COLO829 (cell line): ENCODE data around the gene LYPD1.
"Not testable (repeated sequence)": the region's sequence is repeated elsewhere in the genome, so short reads cannot be mapped to it uniquely, and the experiment has no call there.

Experiments used
- DNase-seq: peaks from one replicate; pipeline ENCODE4 v3.0.0; 2012; ENCODE audit warnings: low spot score

The LYPD1 gene, protein sequence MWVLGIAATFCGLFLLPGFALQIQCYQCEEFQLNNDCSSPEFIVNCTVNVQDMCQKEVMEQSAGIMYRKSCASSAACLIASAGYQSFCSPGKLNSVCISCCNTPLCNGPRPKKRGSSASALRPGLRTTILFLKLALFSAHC

DNA sequence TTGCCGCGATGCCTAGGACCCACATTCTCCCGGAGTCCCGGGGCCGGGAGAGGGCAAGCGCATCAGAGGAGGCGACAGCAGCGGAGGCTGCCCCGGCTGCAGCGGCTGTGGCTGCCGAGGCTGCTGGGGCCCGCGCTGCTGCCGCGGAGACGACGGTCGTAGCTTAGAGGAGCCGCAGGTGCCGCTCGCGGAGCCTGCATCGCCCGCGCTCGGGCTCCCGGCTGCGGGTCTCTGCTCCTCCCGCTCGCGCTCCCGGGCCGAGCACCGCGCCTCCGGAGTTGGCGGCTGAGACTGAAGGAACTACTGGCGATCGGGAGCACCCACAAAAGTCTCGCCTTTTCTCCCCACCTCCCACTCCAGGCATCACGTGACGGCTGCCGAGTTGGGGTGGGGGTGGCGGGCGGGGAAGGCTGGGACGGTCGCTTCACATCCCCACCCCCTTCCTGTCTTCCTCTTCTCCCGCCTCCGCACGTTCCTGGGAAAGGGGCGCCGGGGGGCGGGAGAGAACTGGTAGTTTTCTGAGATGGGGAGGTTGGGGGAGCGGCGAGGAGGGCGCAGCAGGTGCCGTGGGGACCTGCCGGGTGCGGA is at the start of gene LYPD1:
Gene LYPD1, minus strand, starts transcription at position 298 of the 588 bp plus-strand sequence. Its CDS starts 273 bp downstream, at position 25.
- no peak for DNase-seq

DNA sequence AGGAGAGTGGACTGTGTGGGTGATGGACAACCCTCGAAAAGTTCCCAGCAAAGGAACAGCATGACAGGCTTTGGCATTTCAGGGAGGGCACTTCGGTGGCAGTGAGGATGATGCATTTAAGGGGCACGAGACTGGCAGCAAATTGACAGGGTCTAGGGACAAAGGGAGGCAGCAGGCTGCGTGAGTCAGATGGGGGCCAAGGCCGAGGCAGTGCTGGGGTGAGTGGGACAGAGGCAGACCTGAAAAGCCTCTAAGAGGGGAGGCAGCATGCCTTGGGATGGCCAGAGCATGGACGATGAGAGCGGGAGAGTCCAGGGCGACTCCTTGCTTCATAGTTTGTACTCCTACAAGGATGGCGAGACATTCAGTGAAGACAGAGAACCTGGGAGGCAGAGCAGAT is 49.5 kb upstream of the LYPD1 start:
- no peak for DNase-seq

DNA sequence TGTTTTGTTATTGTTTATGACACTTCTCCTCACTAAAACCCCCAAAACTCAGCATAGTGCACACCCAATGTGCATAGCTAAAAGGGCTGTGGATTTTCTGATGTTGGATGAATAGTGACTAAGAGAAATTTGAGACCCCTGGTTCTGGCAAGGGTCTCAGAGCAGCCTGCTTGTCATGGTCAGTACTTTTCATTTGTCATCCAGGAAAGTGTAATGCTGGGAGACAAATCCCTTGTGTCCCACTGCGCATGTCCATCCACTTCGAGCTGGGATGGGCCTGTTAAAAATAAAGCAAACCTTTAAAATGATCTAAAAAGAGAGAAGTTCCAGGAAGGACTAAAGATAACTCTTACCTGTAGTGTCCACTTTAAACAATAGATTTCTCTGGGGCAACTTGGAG is 46.9 kb upstream of the LYPD1 start:
- no peak for DNase-seq

DNA sequence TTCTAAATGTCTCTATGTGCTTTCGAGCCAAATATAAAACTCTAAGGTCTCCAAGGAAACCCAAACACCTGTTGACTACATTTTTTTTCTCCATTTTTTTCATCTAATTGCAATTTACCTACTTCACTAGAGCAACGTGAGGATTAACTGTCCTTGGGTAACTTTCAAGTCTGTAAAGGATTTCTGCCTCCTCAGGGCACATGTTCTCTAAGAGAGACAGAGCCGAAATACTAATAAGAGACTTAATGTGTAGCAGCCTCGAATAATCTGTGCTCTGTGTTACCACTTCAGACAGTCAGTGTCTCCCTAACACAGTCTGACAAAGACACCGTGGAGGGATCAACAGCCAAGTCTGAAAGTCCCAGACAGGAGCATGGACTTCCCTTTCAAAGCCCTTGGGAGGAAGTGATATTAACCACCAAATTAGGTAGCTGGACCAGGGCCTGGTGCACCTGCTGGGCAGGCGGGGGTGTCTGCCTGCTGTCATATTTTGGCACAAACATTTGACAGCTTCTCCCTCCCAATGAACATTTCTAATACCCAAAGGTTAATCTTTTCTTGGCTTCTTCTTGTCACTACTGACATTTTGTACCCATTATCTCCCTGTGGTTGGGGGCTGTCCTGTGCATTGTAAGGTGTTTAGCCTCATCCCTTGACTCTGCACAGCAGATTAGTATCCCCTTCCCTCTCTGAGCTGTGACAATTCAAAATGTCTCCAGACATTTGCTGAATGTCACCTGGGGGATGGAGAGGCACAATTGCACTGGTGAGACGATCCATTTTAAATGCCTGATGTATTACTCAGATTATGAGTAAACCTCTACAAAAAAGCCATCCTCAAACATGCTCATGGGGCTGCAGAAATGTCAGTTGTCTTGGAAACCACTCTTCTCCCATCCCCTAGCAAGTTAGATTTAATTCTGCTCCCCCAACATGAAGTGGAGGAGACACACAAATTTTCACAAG is 45.7 kb upstream of the LYPD1 start:
- no peak for DNase-seq

DNA sequence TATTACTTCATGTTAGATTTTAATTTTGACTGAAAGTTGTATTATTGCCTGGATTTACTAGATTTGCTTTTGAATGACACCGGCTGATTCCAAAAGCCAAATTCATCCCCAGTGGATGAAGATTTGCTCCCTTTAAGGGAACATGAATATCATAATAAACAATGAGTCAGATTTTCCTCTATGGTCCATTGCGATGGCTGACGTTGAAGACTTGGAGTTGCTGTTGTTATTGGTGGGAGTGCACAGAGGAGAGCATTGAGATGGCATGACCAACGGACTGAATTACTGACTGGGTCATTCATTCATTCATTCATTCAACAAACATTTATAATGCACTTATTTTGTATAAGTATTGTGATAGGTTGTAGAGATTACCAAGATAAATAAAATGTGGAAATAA is 33.4 kb upstream of the LYPD1 start:
- DNase-seq = no peak

DNA sequence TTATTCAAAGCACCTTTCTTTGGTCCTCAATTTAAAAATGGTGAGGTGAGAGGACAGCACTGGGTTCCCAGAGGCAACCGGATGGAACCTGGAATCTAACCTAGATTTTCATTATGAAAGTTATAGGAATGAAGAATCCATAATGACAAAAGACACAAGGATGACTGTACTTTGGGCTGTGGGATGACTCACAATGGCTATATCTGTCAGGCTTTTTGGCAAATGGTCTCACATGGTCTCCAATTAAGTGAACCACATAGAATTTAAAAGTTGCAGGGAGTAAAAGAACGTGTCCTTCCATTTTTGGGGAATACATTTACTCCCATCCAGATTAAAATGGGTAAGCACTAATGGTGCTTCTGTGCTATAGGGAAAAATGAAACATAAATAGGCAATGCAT is 31.8 kb upstream of the LYPD1 start:
- DNase-seq = peak; percentile 18

DNA sequence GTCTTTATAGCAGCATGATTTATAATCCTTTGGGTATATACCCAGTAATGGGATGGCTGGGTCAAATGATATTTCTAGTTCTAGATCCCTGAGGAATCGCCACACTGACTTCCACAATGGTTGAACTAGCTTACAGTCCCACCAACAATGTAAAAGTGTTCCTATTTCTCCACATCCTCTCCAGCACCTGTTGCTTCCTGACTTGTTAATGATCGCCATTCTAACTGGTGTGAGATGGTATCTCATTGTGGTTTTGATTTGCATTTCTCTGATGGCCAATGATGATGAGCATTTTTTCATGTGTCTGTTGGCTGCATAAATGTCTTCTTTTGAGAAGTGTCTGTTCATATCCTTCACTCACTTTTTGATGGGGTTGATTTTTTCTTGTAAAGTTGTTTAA is 29.8 kb upstream of the LYPD1 start:
- not testable (repeated sequence) for DNase-seq

DNA sequence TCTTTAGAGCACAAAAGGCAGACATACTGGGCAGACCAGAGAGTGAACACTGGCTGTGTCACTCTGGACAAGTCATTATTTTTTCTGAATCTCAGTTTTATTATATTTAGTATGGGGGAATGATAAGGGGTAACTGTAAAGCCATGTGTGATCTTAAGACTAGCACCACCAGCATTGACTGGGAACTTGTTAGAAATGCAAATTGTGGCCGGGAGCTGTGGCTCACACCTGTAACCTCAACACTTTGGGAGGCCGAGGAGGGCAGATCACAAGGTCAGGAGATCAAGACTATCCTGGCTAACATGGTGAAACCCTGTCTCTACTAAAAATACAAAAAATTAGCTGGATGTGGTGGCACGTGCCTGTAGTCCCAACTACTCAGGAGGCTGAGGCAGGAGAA is 28.3 kb upstream of the LYPD1 start:
- DNase-seq = not testable (repeated sequence)

DNA sequence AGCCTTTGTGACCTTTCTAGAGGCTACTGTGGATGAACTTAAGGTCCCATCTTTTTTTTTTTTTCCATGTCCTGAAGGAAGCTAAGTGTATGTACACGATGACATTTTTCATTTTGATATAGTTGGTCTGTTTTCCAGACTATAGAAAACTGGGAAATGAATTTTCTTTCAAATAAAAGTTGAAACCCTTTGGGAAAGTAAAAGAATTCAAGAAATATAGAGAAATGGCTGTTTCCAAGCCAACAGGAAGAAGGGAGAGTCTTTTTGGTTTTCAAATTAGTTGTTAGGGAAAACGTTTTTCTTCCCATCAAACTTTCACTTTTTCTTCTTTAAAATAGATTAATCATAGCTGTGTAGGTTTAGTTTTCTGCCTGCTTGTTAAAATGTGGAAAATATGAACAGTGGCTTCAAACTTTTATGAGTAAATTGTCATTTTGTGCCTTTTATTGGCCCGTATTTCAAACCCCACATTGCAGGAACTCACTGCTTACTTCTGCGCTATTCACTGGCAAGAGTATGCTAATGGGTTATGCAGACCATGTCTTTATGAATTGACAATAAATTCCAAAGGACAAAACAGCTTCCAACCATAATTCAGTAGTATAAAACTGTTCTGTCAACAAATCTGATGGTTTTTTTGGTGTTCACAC is 27.7 kb upstream of the LYPD1 start:
- no peak for DNase-seq

DNA sequence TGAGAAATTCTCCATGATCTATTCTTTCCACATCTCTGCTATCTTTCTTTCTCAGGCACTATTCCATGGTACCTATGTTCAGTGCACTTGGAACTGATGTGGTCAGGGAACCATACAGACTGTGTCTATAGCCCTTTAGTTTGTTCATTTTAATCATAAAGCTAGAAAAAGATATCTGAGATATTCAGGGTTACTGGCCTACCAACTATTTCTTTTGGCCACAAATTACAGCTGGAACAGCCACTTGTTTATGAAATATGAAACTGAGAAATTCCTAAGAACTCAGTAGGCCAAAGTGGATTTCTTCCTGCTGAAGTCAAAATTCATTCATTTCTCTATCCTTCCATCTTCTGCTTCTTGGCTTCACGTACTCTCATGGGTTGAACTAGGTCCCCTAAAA is 22.8 kb upstream of the LYPD1 start:
- no peak for DNase-seq

DNA sequence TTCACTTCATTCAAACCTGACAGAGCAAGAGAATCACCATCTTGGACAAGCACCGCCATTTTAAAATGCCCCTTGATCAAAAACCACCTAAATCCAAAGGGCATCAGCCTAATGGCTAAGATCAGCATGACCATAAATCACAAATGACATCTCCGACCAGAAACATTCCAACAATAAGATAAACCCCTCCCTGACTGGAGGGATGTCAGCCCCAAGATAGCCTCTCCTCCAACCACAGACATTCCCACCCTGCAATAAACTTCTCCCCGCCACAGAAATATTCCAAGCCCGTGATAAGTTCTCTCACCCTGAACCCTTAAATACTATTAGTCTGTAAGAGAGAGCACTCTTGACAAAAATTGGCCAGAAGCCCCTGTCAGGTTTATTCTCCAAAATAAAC is 21.6 kb upstream of the LYPD1 start:
- no peak for DNase-seq

DNA sequence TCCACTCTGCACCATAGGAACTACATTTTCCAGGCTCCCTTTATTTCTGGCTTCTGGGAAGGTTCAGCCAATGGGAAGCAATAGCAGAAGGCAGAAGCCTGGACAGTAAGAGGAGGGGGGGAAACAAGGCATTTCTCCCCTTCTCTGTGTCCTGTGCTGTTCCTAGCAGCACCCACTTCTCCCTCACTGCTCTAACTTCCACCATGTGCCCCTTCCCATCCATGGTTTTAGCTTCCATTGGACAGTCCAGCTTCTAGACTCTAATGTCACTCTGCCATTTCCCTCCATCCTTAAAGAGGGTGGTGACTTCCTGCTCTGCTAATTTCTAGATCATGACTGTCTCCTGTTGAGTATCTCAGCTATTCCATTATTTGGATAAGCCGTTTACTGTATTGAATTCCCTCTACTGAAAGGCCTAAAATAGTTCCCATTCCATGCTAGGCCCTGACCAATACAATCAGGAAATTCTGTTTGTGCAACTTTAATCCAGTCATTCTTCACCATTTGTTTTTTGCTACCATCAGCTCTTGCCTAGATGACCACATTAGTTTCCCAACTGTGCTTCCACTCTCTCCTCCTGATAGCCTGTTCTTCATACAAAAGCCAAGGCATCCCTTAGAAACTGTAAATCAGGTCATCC is 20.8 kb upstream of the LYPD1 start:
- DNase-seq = no peak

DNA sequence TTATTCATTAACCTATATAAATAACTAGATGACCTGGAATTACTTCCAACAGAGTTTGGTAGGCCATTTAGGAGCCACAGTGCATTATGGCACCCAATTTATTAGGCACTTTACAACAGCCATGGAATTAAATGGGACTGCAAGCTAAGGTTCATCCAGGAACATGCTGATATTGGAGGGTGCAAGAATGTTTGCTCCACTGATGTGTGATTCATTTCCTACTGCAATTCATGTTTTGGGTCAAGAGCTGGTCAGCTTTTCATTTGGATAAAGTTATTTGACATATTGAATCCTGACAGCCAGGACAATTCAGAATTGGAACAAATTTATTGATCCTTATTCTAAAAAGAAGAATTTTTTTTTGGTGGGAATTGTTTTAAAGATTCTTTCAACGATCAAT is 11.8 kb upstream of the LYPD1 start:
- no peak for DNase-seq

DNA sequence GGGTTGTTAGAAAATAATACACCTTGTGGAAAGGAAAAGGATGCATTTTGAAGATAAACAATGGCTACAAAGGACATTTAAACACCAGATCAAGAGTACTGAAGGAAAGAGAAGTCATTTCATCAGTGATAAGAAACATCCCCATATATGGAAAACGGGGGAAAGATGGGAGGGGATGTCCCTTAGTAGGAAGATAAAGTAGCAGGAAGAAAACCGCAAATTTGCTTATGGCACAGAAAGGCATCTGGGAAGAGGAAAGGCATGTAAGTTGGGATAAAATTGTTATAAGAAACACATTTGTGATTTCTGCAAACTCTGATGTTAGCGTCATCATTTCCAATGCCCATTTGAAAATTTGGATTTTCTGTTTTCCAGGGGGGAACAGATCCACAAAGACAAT is 10.5 kb upstream of the LYPD1 start:
- no peak for DNase-seq

DNA sequence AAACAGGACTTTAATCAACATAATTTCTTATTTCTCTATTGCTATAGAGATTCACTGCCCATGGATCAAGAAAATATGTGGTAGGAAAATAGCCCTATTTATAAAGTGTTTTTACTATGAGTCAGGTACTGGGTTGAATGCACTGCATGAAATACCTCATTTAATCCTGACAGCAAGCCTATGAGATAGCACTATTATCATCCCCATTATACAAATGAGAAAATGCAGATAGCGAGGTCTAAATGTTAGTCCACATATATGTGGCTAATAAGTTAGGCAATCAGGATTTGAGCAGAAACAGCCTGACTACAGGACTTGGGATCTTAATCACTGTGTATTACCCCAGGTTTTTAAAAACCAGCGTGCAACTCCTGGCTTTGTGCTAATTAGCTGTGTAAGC is 8.5 kb upstream of the LYPD1 start:
- no peak for DNase-seq

DNA sequence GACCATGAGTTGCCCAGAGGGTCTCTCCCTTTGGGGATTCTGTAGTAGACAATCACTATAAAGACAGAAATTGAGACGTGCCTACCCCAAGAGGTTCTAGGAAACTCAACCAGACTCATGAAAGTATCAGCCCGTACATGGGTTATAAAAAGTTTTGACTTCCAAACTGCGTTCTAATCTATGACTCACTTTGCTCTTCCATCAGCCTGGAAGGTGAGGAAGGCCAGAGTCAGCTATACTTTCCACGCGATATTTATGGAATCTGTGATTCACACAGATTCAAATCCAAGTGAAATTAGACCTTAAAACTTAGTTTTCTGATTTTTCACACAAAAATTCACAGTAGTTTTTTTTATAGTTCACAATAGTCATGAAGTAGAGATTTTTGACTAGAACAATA is 7.7 kb upstream of the LYPD1 start:
- DNase-seq = no peak

DNA sequence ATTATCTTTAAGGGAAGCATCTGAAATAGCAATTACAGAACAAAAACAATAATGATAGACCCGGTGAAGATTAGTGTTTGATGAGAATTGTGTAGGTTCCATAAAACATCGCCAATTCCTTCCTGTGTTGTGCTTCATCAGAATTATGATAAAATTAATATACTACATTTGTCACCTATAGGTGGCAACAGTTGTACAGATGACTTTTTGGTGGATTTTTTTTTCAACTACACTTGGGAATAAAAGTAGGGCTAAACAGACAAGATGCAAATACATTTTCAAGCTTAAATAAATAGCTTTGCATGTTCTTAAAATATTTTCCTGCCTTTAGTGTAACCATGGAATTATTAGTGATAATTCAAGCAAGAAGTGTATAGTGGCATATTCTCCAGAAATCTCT is 7.0 kb upstream of the LYPD1 start:
- no peak for DNase-seq

DNA sequence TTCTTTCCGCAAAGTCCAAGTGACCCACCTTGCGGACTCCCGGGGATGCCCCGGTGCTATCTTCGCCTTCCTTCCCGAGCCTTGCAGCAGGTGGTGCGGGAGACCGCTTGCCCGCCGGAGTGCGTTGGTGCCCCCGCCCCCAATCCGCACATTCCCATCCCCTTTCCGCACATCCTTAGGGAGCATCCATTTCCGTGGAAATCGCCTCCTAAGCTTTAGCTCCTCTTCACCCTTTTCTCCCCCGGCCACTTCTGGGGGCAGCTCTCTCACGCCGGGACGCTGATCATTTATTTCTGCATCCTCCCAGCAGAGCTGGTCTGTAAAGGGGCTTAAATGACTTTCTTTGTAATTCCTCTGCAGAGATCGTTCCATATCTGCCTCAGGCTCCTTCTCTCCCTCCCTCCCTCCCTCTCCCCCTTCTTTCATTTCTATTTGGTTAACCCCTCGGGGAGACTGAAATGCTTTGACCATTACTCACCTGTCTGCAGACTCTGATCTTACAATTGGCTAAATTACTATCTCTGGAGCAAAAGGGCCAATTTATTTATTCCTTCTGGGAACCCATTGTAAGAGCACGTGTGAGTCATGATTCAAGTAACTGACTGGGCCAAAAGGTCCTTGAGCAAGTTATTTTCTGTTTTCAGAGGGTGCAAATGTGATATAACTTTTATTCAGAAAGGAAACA is 1.3 kb upstream of the LYPD1 start:
- DNase-seq = peak; percentile 76

DNA sequence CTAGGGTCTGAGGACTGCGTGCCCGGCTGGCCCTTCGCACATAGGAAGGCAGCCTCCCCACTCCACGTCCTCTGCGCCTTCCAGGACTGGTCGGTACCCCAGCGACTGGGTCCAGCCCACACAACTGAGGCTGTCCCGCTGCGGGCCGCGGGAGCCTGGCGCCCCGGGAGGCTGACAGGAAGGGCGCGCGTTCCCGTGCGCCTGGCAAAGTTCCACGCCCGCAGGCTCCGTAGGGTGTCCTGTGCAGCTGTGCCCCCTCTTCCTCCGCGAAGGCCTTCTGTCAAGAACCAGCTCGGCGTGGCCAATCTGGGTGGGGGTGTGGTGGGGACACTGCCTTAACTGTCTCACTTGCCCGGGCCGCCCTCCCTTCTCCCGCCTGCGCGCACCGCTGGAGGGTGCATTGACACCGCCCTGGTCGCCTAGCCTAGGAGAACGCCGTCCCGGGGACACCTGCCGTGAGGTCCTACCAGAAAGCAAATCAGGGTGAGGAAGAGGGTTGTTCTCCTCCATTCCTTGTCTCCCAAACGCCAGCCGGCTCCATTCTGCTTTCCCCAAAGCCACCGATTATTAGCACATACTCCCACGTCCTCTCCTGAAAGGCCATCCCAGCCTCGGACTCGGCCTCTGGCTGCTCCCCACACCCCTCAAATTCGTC is 618 bp upstream of the LYPD1 start:
- DNase-seq = no peak

DNA sequence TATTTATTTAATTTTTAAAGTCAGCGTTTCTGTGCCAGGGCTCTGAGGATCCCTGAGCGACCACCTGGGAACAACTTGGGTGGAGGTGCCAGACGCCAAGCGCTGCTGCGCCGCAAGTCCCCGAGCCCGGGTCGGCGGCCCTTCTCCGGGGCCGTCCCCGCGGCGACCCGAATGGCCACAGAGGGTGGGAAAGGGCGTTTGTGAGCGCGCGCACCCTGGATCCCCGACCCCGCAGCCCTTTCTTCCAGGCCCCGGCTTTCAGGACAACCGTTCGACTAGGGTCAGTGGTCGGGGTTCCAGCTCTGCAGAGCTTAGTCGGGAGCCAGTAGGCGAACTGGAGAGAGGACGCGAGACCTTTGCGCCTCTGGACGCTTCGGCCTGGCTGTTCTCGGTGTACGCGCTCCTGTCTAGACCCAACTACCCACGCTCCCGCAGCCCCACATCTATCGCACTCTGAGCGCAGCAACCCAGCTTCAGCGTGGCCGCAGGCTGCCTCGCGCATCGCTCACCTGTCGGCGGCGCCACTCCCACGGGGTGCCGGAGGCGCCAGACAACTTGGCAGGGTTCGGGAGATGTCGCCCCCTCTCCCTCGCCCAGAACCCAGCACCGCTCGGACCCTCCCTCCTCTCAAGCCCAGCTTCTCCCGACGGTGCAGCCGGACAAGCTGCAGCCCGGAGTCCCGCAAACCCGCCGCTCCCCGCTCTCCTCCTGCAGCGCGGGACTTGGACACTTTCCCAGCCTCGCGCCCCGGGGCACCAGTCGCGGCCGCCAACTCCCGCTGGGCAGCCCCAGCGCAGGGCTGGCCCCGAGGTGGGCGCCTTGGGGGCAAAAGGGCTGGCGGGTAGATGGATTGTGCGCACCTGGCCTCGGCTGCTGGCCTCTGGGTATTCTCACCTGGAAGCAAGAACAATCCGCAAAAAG is 758 bp downstream of the LYPD1 start:
- DNase-seq = no peak
